HG02678 (cell line): Measurements from ENCODE around the gene MAP6.

Experiments
- ATAC-seq: cut with Tn5 transposase; IDR thresholded peaks from one replicate; pipeline ENCODE4 v1.9.1; 2021; ENCODE audit warnings: mild to moderate bottlenecking, moderate library complexity; ENCODE audit not compliant: unreplicated experiment

MAP6 gene

DNA sequence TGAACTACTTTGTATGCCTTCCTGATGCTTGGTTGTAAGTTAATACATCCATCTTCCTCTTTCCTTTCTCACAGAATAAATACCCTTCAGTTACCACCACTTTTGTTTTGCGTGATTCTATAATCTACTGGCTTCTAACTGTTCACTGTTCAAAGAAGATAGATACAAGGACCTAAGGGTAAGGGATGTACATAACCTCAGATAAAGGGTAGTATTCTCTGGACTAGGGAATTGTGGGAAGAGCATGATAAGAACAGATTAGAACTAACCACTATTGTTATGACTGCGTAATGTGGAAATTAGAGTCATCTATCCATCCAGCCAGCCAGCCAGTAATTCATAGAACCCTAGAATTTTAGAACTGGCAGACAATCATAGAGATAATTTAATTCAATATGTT, 36.4 kb downstream of the MAP6 start:
- ATAC-seq: no peak

DNA sequence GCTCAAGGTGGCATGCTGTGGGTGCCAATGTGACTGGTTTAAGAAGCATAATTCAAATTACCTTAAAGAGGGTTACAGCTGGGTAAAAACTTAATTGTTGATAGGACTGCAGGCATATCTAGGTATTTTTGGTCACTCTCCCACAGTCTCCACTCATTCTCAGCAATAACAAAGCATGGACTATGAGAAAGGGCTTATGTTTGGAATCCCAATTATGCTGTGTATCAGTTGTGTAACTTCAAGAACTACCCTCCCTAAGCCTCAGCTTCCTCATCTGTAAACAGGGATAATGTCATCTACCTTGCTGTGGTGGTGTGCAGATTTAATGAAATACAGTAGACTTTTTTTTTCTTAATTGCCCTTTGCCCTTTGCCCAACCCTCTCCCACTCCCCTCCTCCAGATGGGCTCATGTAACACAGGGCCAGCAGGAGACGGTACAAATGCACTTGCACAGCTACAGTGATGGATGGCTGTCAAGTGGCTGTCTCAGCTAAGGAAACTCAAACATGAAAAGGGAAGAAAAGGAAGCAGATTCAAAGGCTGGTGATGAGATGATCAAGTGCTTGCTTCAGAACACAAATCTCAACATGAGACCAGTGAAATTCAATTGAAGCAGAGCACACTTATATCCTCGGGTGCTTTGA, 37.6 kb downstream of the MAP6 start:
- ATAC-seq: no peak

DNA sequence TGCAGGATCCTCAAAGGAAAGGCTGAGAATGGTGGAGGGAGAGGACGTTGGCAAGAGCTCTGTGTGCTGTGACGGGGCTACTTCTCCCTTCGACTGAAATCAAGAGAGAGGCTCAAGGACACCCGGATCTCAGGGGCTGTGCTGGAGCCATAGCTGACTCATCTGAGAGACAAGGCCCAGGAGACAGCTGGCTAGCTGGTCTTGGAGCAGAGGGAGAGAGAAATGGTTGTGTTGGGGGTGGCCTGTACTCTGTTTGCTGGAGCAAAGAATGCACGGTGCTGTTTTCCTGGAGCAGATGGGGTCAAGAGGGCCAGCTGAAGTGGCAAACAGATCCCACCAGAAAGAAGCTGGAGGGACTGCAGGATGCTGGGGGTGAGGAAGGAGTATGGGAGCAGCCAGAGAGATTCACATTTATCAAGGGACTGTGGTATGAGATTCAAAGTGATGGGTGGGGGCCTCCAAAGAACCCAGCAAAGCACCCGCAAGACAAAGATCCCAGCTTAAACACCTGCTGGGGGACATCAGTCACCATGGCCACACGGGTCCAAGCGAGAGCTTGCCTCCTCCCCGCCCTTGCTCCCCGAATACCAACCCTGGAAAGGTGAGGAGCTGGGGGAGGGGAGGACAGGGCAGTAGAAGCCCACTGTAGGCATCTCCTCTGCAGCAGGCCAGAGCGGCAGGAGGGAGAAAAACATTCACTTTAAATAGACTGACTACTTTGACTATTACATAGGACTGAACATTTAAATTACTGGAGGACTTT, 40.8 kb downstream of the MAP6 start:
- ATAC-seq: no peak

DNA sequence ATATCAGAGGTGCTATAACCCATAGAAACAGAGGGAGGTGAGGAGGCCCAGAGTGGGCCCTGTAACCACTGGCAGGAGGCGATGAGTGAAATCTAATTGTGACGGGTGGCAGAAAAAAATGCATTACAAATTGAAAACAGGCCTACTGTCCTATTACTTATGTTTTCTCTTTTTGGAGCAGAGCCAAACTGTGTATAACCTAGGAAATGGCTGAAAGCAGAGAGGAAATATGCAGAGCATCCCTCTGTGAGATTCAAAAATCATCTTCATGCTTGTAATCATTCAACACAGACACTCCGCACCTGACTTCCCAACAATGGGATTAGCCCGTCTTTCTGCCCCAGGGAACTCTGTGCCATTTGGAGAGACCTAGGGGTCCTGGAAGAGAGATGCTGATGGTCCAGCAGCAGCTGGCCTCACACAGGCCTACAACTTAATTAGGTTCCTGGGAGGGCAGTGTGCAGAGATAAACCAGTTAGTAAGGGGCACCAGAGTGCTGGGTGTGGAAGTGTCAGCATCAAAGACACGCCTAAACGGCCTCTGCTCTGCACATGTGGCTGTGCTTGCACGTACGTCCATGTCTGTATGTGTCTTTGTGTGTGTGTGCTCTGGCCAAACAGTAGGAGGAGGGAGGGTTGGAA, 41.8 kb downstream of the MAP6 start:
- ATAC-seq: no peak

DNA sequence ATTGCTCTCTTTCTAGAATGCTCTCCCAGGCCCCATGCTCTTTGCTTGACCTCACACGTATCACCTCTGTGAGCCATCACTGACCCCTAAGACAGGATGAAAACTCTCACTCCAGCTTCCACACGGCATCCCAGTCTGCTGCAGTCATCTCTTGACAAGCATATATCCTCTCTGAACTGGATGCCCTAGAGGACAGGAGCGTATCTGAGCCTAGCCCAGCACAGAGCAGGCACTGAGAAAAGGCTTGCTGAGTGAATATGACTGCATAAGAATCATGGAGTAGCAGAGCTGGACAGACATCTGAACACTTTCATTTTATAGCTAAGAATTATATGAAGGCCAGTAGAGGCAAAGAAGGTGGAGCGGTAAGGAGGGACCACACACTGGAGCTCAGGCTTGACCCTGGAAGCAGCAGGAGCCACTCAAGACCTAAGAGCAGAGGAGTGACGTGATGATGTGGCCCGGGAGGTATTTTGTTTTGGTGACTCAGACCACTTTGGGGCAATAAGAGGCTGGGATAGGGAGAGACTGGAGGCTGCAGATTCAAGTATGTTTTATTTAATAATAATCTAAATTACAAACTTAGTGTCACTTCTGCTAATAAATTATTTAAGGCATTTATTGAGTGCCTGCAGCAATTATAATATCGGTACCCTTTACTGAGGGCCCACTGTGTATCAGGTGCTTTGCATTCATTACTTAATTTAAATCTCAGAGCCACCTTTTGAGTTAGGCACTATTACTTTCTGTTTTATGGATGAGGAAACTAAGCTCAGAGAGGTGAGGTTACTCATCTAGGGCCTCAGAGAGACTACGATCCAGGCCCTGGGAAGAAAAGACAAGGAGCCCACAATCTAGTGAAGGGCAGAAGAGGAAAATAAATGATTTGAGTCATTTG, 42.6 kb downstream of the MAP6 start:
- no peak for ATAC-seq

DNA sequence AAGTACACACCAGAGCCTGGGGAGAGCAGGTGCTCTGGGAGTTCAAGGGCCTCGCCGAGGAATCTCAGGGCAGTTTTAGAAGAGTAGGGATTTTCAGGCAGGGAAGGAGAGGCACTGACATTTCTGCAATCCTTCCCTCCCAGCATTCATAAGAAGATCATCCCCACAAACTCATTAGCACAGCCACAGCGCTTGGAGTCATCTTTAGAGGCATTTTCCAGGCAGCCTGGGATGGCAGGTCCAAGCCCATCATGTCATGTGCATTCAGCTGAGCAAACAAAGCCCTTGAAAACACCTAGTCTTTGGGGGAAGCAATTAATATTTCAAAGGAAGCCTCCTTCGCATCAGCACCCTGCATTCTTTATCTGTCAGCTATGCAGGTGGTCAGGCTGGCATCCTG, 43.8 kb downstream of the MAP6 start:
- ATAC-seq: no peak

DNA sequence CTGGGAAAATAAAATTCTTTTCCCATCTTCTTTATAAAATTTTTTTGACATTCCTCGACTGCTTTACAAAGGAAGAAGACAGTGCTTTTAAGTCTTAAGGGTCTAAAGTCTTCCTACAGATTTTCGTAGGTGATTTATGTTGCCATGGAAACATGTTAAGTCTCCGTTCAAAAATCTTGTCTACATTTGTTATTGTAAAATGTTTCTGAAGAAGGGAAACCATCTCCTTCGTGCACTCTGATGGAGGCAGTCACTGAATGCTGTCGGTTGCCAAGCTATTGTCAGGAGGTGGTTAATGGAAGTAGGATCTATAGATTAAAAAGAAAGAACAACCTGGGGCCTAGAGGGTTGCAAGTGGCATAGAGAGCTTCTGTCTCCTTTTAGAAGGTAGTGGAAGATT, 52.6 kb downstream of the MAP6 start:
- ATAC-seq: no peak

DNA sequence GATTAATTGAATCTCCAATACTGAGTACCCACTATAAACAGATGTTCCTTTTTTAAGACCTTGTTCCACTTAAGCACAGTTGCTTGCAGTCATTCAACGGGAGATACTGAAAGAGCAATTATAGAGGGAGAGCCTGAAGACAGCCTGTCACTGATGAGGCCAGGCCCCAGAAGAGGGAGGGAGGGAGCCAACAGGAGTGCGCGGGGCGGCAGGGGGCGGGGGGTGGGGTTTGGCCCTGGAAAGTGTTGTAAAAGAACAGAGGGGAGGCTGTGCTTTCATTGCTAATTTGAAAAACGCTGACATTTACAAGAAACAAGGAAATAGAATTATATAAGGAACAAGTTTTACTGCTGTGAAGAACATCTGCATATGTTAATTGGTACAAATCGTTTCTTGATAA, 53.1 kb downstream of the MAP6 start:
- no peak for ATAC-seq

DNA sequence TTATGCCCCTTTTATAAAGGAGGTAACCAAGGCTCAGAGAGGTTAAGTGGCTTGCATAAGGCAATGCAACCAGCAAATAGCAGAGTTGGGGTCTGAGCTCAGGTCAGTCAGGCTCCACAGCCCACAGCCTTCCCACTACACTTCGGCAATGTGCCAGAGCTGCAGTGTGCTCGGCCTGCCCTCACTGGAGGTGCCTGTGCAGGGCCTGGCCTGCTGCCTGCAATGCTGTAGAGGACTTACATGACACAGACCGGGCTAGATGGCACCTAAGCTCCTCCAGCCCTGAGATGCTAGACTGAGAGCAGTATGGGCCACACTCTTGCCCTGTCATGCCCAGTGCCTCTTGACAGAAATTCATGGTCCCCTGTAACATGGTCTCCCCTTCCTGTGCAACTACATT, 57.0 kb downstream of the MAP6 start:
- ATAC-seq: no peak

DNA sequence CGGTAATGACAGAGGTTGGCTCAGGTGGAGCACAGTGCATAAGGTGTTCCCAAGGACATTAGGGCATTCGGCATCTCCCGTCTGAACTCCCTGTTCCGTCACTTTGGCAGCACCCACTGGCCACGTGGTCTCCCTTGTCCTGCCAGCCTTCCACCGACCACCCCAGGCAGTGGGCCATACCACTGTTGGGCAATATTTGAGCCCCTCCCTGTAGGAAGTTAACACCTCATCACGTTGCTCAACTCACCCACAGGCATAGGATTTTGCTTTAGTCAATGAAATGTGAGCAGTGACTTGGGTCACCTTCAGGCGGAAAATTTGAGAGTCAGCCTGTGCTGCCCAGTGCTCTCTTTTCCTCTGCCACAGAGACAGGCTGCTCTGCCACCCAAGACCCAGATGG, 62.7 kb downstream of the MAP6 start:
- ATAC-seq: no peak

DNA sequence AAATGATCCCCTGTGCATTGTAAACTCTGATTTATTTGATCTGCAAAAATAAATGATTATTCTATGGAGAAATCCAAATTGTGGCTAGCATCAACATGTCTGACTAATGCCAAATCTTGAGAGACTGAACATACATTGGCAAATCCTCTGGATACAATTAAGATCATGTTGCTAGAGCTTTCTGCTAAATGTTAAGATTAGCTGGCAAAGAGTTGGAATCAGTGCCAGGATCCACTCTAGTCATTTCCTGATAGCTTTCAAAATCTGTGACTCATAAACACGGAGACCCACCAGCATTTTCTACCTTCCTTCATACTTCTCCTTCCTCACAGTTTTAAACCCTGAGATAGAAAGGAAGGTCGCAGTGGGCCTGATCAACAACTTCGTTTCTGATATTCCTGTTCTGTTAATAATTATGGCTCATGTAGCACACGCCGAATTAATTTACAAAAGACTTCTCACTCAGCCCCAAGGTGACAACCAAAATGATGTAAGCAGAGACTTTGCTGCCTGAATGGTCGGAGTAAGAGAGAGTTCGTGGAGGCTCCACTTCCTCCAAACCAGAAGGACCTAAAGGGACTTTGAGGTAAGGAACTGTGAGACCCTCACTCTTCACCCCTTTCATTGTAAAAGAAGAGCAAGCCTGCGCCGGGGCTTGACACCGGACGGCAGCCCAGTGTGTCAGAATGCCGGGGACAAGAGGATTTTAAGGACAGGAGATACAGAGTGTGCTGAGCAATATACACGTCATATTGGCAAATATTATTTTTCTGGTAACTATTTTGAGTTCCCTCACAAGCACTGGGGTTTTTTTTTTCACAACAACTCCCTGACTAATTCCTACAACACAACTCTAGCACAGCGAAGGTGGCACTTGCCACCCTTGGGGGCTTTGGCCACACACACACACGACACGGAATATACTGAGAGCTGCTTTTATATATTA, 64.8 kb downstream of the MAP6 start:
- ATAC-seq: no peak

DNA sequence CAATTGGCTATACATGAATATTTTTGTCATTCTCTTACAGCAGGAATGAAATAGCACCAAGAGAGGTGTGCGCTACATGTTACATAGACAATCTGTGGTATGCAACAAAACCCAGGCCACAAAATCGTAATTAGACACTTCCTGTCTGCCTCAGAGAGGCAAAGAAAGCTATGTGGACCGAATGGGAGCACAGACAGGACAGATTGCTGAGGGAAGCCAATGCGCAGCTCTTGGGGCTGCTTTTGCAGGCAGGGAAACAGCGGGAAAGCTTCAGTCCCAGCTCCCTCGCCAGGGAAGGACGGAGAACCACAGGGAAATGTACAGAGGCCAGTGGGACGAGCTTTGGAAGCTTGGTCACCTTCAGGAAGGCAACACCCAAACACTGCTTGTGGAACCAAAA, 65.9 kb downstream of the MAP6 start:
- ATAC-seq: no peak

DNA sequence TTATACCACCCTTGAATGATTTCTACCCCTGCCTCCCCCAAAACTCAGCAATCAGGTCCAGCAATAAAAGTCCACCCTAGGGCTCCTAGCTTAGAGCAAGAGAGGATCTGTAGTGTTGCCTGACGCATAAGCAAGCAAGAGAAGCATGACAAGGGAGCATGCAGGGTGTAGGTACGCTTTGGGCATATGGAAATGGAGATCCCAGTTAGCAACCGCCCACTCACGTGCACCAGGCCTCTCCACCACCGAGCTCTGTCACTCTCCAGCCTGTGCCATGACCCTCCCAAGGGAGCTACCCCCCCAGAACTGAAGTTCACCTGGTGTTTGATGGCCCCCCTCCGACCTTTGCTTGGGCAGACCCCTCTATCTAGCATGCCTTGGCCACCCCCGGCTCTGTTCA, 67.3 kb downstream of the MAP6 start:
- no peak for ATAC-seq

DNA sequence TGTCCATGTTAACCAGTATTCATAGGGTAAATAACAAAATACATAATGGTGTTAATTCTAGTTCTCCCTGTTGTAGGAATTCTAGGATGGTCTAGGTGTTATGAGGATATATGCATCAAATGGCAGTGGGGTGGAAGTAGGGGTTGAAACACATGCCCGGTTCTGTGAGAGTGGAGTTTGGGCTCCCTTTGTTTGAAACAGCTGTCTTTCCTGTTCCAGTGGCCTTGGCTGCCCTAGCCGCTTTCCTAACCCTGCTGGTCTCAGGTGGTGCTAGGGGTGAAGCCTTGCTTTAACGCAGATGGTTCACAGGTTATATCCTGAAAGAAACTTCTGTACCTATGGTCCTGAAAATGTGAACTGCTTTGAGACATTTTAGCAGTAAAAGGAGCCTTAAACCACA, 68.5 kb downstream of the MAP6 start:
- ATAC-seq: no peak

DNA sequence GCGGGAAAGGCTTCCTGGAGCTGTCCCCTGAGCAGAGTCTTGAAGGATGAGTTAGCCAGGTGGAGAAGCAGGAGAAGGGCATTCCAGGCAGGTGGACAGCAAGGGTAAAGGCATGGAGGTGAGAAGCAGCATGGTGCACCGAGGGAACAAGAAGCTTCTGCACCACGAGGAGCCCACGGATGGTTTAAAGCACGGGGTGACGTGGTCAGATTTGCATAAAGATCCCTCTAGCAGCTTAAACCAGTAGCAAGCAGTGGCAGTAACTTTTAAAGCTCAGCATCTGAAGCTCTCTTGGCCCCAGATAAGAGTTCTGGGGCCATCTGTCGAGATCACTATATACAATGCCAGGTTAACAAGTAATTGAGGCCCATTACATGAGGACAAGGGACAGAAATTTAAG, 69.9 kb downstream of the MAP6 start:
- no peak for ATAC-seq

DNA sequence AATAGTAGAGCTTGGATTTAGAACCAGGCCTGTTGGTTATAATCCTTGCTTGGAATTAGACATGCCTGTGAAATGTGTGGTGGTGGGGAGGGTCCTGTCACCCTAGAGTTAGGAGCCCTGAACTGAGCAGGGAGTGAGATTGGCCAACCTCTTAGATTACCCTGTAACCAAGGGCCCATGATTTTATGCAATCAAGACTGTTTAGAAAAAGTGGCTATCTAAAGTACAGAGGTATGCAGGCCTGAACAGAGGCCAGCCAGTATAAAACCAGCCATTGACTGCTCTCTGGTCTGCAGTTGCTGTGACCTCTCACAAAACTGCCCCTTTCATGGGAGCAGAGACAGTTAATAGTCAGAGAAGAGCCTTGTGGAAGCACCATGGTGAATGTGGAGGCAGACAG, 70.6 kb downstream of the MAP6 start:
- no peak for ATAC-seq

DNA sequence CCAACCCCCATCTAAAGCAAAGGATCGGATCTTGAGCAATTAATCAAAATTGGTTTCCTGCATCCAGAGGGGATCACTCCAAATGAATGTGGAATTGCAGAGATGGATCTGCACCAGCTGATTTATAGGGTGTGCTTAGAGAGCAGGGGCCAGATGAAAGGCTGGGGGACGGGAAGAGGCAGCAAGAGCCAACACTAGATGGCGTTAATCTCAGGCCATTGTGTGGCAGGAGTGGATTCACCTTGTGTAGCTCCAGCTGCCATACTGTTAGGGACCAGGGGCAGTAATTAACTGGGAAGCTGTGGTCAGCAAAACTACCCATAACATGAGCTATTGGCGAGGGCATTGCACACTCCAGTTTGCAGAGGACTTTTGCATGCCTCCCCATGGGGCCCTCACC, 71.2 kb downstream of the MAP6 start:
- ATAC-seq: no peak

DNA sequence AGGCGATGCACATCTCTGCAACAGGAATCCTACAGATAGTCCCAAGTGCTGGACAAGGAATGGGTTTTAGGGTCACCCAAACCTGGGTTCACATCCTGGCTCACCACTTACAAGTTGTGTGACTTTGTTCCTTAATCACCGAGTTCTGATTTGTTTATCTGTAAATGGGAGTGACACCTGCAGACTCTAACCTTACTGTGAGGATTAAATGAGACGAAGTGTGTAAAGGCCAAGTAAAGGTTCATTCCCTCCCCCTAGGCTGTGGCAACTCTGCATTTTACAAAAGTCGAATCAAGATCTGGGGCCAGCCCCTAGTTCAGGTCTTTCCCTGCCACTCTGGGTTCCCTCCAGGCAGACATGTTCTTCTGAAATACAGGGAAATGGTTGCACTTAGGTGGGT, 71.9 kb downstream of the MAP6 start:
- no peak for ATAC-seq

DNA sequence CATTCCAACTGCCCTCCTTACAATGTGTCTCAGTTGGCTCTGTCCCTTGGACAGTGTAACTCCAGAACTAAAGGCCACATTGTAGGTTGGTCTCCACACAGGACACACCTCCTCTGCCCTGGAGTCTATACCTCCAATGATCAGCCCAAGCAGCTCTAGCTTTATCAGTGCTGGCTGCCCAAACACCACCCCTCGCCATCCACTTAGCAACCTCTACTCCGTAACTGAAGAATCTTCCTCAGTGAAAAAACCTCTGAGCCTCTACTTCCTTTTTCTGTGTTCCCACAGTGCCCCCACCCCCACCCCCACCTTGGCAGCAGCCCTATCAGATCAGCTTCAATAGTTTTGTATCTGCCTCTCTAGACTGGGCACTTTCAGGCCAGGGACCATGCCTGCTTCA, 73.4 kb downstream of the MAP6 start:
- no peak for ATAC-seq

DNA sequence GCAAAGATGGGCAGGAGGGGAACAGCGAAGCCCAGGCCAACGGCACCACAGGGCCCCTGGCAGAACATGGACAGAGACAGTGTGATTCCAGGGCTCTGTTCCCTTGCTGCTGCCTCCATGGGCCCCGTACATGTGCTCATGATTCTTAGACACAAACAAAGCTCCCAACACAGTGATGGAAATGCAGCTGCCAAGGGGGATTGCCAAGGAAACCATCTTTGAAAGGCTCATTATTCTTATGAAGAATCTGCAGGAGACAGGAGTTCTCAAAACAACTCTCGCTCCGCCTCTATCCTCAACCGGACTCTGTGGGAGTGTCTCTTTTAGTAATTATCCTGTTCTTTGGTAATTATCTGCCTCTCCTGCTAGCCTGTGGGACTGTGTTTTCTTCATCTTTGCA, 74.6 kb downstream of the MAP6 start:
- ATAC-seq: no peak
